LNCAP (cell line): ENCODE data around the gene SLC12A8.

ENCODE experiments used
- TF ChIP-seq, protein P1 (sequence below): fragments of 450-650 bp; IDR thresholded peaks from 2 replicates; pipeline ENCODE4 v1.5.1; 2017; ENCODE audit warnings: mild to moderate bottlenecking

SLC12A8 gene

DNA sequence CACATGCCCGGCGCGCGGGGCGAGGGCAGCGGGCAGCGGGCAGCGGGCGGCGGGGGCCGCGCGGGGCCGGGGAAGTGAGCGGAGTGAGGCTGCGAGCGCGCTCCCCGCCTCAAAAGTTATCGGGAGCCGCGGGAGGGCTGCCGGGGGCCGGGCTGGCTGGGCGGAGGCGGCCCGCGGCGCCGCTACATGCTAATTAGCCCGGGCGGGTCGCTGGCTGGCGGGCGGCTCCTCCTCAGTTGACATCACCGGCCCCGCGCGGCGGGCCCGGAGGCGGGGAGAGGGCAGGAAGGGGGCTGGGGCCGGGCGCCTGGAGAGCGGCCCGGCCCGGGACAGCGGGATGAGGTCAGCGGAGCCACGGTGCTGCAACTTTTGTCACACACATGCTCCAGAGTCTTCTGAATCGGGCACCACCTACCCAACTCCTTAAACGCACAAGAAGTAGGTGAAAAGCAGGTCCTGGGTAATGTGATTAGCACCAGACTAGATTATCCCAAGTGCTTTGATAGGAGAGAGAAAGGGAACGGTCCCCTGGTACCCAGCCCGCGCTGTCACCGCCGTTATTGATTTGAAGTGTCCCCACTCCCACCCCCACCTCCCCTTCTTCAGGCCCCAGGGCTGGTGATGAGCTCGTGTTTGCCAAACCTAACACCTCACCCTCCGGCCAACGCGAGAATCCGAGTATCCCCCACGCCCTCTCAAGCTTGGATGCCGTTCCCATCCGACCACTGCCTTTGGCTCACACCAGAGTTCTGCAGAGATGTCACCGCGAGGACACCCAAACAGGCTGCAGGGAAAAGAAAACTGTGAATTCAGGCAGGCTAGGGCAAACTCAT, 156.4 kb downstream of the SLC12A8 start, which contains the start of gene HEG1:
Gene HEG1, minus strand, starts transcription at position 85 of the 833 bp plus-strand sequence. CDS start 107 bp downstream, outside the sequence.
- TF ChIP-seq, protein P1, sequence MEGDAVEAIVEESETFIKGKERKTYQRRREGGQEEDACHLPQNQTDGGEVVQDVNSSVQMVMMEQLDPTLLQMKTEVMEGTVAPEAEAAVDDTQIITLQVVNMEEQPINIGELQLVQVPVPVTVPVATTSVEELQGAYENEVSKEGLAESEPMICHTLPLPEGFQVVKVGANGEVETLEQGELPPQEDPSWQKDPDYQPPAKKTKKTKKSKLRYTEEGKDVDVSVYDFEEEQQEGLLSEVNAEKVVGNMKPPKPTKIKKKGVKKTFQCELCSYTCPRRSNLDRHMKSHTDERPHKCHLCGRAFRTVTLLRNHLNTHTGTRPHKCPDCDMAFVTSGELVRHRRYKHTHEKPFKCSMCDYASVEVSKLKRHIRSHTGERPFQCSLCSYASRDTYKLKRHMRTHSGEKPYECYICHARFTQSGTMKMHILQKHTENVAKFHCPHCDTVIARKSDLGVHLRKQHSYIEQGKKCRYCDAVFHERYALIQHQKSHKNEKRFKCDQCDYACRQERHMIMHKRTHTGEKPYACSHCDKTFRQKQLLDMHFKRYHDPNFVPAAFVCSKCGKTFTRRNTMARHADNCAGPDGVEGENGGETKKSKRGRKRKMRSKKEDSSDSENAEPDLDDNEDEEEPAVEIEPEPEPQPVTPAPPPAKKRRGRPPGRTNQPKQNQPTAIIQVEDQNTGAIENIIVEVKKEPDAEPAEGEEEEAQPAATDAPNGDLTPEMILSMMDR, result no peak

DNA sequence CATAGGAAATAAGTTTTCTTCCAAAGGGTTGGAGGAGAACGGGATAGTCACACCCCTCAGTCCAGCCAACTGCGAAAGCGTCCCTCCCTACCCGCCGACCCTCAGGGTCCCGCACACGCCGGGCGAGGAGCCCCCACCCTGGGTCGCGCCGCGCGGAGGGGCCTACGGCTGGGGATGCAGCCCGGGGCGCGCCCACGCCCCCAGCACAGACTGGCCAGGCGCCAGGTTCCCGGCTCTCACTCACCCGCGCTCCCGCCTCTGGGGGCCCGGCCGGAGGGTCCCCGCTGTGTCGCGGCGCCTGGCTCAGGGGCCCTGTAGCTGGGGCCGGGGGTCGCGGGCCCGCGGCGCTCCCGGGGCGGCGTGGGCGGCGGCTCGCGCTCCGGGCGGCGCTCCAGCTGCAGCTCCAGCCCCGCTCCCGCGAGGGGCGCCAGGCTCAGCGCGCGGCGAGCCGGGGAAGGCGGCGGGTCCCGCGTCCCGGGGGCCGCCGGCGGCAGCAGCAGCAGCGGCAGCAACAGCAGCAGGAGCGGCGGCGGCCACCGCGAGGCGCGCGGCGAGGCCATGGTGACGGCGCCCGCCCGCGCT, 157.1 kb downstream of the SLC12A8 start:
- TF ChIP-seq, protein P1, result 0 out of 2 replicates have a peak, but pooled peaks have one; percentile 23

DNA sequence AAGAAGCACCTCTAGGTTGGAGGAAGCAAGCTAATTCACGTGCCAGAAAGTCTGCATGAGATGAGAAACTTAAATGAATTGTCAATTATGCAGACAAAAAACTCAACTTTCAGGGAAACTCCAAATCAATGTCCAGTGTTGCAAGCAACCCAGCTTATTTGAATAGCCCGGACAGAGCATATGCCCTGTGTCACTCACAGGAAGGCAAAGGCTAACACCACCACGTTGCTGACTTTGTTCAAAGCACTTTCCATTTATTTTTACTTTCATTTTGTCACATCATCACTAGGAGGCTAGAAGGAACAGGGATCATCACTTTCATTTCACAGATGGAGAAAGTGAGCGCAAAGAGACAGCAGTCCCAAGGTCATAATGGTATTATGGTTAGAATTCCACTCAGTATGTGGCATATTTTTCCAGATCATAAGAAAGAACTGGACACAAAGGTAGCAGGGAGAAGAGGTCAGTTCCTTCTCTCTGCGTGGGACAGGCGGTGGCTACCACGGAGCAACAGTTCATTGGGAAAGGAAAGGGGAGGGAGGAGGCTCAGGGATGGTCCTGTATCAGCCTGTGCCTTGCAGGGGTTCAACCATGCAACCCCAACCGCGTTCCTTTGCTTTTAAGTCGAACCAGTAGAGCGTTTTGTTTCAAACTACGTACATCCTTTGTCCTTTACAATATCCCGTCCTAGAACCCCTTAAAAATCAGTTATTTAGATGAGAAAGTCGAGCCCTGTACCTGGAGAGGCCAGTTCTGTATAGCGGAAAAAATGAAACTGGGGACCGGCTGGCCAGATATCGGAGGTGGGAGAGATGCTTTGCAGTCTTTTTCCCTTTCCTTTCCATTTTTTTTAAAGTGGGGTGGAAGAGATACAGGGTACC, 157.9 kb downstream of the SLC12A8 start:
- TF ChIP-seq, protein P1, result no peak

DNA sequence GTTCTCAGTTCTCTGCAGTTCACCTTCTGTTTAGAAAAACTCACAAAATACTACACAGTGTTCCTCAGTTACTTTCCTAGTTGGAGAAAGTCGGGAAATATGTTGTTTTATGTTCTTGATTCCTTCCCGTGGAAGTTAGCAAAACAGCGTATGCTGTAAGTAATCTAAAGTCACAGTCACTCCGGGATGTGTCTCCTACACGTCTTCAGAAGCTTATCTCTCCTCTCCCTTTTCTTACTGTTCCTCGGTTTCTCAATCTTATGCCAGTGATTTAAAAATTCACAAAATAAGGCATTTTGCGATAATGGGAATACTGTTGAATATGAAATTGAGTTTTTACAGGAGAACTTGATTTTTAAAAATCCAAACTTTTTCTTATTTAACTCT, 158.5 kb downstream of the SLC12A8 start:
- TF ChIP-seq, protein P1, result no peak

DNA sequence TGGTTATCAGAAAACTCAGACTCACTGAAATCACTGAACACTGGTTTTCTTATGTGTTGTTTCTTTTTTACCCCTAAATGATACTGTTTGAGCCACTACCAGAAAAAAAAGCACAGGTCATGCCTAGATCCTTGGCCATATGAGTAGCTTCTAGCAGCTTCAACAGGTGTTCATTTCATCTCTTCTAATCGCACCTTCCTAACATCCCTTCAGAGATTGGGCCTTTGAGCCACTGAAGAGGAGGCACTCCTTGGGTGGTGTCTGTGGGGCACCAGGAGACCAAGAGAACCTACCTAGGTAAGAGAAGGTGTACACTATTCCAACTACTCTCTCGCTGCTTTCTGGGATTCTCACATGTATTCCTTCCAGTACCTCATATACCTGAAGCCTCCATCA, 159.2 kb downstream of the SLC12A8 start:
- TF ChIP-seq, protein P1, result no peak

DNA sequence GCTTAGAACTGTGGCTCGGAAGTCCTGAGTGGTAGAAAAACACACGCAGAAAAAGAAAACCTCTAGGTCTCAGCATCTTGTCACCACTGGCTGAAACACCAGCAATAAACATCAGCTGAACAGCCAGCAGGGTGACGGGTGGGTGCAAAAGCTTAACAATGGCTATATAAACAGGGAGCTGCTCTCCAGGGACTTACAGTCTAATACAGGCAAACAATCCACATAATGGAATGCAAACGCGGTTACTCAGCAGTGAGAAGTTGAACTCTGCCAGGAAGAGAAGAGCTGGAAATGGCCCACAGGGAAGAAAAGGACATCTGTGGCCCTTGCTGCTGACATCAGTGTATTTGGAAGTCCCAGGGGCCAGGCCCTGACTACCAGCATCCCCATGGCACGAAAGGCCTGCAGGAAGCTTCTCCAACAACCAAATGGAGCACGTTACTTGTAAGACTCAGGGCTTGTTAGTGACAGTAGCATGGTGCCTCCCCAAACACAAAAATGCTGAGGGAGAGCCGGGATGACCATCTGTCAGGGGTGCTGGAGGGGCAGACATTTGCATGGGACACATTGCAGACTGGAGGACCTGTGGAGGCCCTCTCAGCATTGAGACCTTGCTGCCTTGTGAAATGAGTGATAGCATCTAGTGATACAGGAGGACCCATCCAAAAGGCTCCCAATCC, 159.8 kb downstream of the SLC12A8 start:
- TF ChIP-seq, protein P1, result no peak
